HG03039 (cell line): ENCODE measurements around the gene SMARCC2.
A peak's percentile ranks its signal among the peaks of the same experiment; 100 is the strongest.

Experiments used
- ATAC-seq: cut with Tn5 transposase; IDR thresholded peaks from one replicate; pipeline ENCODE4 v1.9.1; 2021; ENCODE audit warnings: mild to moderate bottlenecking, moderate library complexity; ENCODE audit not compliant: unreplicated experiment

The SMARCC2 gene

DNA sequence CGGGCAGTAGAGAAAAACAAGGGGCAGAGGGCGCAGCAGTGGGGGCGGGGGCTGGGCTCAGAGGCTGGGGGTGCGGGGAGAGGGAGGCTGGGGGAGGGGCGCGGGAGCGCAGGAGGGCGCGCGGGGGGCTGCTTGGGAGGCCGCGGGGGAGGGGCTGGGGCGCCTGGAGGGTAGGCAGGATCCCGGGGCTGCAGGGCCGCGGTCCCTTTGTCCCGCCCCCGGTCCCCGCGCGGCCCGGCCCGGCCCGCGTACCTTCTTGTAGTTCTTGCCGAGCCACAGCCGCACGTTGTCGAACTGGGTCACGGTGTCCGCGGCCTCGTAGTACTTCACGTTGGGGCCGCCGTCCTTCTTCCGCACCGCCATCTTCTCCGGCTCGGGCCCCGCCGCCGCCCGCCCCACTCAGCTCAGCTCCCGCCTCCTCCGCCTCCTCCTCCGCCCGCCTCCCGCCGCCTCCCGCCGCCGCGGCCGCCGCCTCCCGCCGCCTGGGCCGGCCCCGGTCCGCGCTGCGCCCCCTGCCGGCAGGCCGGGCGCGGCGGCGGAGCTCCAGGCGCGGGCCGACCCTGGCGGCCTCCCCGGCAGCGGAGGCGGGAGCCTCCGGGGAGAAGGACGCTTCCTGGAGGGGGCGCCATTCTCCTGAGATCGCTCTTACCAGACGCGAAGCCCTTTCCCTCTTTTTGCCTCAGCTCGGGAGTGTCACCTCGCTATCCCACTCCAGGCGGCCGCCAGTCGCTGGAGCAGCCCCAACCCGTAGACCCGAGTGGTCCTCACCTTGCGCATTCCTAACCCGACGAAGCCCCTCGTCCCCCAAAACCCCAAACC, at the start of gene SMARCC2:
Gene SMARCC2 (minus strand): TSS at position 385 of the 819 bp plus-strand sequence. CDS start 22 bp downstream, at position 363.
- ATAC-seq, result peak; percentile 68

DNA sequence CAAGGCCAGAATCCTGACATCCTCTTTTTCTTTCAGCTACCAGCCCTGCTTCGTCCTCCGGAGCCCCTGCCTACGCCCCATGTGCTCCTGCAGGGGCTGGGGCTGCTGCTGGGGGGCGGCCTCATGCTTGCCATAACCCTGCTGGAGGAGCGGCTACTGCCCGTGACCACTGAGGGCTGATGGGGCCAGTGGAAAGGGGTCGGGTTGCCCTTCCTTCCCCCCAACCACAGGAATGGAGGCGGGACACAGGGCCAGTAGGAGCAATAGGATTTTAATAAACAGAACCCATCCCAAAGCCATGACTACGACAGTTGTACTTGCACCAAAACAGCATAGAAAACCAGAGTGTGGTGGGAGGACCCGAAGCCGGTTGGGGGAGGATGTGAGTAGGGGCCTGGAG, 48.3 kb upstream of the SMARCC2 start:
- ATAC-seq, result no peak

DNA sequence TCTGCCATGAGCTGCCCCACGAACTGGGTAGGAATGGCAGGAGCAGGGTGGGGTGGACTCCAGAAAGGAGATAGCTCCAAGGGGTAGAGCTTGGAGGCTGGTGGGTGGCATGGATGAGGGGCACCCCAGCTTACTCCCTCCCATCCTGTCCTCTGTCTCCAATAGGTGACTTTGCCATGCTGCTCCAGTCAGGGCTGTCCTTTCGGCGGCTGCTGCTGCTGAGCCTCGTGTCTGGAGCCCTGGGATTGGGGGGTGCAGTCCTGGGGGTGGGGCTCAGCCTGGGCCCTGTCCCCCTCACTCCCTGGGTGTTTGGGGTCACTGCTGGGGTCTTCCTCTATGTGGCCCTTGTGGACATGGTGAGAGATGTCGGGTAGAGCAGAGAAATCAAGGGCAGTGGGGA, 47.7 kb upstream of the SMARCC2 start:
- ATAC-seq, result no peak

DNA sequence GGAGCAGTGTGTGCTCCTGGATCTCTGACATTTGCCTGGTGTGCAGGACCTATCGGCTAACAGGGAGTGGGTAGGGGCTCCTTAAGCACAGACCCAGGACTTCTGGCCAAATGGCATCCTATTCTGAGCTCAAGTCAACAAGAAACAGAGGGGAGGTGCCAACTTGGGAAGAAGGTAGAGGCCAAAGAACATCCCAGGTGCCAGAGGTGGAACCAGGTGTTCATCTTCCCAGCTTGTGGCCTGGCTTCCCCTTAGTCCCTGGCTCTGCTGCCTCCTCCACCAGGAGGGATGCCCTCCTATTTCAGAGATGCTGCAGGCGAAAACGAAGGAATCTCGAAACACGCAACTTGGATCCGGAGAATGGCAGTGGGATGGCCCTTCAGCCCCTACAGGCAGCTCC, 46.8 kb upstream of the SMARCC2 start:
- ATAC-seq, result no peak

DNA sequence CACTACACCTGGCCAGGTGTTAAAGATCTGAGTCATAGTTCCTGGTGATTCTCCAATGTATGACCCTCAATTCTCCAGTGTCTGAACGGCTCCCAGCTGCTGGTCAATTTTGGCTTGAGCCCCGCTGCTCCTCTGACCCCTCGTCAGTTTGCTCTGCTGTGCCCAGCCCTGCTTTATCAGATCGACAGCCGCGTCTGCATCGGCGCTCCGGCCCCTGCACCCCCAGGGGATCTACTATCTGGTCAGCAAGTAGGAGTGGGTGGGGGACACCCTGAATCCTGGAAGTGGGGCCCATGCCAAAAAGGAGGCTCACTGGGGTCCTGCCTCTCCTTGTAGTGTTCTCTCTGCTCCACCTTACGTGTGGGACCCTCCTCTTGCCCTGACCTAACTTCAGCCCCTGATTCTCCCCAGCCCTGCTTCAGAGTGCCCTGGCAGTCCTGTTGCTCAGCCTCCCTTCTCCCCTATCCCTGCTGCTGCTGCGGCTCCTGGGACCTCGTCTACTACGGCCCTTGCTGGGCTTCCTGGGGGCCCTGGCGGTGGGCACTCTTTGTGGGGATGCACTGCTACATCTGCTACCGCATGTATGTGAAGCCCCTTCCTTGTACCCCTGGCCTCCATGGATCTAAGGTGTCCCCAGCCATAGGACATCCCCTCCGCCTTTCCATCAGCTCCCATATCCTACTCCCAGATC, 45.6 kb upstream of the SMARCC2 start:
- ATAC-seq, result no peak

DNA sequence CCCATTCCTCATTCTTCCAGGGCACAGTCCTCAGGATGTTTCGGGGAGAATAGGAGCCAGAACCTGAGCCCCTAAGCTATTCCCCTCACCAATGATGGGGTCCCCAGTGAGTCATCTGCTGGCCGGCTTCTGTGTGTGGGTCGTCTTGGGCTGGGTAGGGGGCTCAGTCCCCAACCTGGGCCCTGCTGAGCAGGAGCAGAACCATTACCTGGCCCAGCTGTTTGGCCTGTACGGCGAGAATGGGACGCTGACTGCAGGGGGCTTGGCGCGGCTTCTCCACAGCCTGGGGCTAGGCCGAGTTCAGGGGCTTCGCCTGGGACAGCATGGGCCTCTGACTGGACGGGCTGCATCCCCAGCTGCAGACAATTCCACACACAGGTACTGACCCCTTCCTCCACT, 41.9 kb upstream of the SMARCC2 start:
- no peak for ATAC-seq

DNA sequence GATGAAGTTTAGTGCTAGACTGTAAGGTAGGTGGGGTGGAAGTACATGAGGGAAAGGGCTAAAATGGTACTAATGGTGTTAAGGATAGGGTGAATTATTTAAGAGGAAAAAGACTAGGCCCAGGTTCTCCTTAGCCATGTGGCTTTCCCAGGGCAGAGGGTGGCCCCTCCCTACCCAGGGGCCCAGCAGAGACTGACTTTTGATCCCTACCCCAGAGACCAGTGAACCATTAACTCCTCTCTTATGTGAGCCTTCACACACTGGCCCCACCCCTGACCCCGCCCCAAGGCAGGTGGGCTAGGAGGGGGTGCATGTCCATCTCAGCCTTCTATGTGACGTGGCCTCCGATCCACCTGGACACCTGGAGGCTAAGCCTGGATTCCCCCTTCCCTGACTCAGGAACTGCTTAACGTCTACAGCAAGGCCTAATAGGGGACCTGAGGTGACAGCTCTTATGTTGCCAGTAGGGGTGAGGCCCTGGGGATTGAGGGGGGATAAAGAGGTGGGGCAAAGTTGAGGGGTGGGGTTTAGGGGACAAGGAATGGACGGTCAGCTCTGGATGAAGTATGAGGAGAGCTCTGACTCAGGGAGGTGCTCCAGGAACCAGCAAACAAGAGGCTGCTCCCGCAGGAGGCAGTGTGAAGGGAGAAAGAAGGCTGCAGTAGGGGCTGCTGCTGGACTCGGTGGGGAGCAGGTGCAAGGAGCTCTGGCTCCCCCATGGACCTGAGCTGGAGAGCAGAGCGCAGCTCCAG, 41.3 kb upstream of the SMARCC2 start:
- no peak for ATAC-seq

DNA sequence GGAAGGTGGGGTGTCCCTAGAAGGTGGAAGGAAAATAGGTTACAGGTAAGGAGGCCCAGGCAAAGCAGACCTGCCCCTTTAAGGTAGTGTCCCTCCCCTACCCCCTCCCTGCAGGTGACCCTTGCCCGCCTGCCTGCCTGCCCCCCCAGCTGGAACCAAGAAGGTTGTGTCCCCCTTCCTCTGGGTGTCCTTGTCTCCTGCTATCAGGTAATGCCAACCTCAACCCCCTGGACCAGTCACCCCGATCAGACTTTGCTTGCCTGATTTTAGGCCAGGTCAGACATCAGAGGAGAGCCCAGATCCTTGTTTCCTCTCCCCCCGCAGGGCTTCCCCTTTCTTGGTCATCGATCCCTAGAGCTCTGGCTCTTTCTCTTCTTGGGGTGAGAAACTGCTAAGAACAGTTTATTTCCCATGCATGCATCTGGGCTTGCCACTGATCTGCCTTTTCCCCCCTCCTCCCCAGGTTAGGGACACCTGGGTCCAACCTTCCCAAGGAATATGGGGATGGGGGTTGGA, 40.7 kb upstream of the SMARCC2 start, which contains the start of gene SLC39A5:
Gene SLC39A5 (plus strand): TSS at position 136 of the 516 bp plus-strand sequence. CDS start 1,224 bp downstream, outside the sequence.
- ATAC-seq, result no peak

DNA sequence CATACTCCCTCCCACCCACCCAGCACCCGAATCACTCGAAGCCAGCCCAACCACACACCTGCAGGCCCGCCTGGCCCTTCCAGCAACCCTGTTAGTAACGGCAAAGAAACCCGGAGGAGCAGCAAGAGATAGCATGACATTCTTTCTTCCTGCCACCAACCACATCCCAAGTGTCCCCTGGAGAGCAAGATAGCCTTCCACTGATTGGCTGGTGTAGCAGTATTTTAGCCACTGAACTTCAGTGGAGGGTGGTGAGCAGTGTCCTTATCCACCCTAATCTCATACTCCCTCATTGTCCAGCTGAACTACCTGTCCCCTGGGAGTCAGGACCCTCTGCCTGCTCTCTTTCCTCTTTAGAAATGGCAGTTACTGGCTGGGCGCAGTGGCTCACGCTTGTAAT, 39.8 kb upstream of the SMARCC2 start:
- no peak for ATAC-seq

DNA sequence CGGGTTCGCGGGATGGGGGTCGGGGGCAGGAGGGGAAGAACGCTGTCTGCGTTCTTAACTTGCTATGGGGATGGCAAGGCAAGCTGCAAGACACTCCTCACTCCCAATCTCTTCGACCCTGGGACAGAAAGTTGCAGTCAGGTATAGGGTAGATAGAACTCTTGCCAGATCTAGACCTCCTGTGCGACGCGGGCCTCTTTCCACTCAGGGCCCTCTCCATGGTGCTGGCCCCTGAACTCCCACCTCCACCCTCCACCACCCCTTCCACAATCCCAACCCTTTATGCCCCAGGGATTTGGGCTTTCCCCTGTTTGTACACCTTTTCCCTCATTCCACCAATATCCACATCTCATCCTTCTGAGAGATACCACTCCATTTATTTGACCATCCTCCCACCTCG, 35.7 kb upstream of the SMARCC2 start:
- ATAC-seq, result no peak

DNA sequence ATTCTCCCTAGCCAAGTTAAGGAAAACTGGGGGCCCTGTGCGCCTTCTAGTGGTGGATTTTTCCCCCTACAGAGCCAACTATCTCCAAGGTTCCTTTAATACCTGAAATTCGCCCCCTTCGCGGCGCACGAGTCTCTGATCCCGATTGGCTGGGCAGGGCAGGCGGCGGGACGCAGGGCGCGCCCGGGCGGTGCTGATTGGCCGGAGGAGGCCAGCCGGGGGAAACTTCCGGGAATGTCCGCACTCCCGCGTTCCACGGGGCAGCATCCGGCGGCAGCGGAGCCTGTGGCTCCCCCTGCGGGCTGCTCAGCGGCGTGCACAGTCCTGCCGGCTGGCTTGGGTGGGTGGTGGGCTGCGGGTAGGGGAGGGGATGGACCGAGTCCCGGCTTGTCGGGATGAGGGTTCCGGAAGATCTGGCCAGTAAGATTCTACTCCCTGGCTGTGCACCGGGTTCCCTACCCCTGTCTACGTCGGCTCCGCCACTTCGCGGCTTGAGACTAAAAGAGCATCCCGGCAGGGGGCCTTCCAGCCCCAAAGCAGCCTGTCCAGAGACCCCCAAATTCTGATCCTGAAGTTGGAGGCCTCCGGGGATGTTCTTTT, 34.9 kb upstream of the SMARCC2 start, which contains the start of gene NABP2:
Gene NABP2 (plus strand): TSS at position 241 of the 600 bp plus-strand sequence. CDS start 515 bp downstream, outside the sequence.
- peak; percentile 77 for ATAC-seq

DNA sequence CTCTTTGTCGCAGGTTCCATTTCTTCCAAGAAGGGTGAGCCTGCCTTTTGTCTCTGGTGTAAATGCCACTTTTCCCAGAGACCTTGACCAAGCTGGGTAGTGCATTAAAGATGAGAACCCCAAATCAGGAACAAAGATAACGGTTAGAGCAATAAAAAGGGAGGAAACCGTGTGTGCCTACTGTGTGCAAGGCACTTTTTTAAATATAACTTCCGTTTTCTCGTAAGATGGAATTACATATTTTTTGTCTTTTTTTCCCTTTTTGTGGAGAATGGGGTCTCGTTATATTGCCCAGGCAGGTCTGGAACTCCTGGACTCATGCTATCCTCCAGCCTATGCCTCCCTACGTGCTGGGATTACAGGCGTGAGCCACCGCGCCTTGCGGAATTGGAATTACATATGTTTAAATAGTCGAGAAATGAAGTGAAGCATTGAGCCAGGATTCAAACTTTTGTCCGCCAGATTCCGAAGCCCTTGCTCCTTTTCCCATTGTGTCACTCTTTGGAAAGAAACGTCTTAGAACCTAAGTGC, 34.4 kb upstream of the SMARCC2 start:
- ATAC-seq, result no peak

DNA sequence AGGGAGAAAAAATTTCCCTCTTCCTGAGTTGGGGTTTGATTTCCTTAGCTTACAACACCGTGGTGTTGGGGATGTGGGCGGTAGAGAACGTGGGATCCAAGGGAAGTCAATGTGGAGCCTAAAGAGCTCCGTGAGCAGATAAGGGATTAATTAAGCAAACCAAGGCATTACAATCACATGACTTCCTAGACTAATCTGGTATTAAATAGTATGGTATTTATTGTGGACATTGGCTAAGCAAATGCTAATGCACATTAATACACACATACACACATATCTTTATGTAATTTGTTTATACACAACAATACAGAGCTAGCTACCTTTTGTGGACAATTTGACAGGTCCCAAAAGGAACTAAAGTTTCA, 33.2 kb upstream of the SMARCC2 start:
- ATAC-seq, result no peak

DNA sequence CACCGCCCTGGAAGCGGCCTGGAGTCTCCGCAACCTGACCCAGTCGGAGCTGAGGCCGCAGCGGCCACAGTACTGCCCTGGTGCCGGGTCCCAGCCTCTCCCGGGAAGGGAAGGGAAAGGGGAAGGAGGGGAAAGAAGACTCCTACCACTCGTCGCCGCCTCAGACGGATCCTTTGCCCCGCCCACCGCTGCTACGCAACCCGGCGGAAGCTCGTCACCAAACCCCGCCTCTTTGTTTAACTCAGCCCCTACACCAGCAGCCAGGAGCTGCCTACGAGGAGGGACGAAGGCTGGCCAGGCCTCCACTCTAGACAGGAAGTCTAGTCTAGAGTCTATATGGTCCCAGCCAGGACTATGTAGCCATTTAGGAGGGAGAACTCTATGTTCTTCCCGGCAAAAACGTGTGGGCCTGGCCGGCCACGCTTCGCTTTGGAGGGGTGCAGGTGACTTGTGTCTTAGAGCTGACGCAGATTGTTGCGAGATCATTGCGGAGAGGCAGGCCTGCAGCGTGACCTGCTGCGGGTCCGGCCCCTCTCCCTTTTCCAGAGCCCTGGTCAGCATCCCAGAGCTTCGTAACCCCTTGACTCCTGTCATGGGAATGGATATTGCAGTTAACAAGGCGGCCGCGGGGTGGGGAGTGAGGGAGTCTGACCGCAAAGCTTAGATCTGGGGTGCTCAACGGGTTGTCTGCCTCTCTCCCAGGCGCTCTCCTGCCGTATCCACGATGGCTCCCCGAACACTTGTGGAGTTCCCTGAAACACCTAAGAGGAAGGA, 32.7 kb upstream of the SMARCC2 start, which contains the start of gene RNF41:
Gene RNF41 (minus strand): TSS at position 166 of the 774 bp plus-strand sequence. CDS start 7,875 bp downstream, outside the sequence.
- peak; percentile 70 for ATAC-seq

DNA sequence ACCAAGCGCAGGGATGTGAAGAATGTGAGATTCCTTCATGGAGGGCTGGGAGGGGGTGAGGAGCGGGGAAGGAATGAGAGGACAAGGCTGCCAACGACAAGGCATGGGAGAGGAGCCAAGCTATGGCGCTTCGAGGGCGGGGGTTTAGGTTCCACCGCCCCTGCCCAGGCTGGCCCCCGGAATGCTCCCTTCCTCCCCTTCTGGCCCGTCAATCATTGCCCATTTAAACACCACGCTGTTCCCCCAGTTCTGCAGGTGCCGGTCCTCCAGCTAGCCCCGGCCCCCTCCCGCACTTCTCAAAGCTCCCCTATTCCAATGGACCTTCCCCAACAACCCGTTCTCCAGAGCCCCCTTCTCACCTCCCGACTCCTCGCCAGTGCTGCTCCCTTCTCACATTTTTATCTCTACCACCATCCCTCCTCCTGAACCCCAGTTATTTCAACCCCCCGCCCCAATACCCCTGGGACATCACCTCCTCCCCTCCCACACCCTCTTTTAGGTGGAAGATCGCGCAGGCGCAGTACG, 32.0 kb upstream of the SMARCC2 start:
- ATAC-seq, result no peak

DNA sequence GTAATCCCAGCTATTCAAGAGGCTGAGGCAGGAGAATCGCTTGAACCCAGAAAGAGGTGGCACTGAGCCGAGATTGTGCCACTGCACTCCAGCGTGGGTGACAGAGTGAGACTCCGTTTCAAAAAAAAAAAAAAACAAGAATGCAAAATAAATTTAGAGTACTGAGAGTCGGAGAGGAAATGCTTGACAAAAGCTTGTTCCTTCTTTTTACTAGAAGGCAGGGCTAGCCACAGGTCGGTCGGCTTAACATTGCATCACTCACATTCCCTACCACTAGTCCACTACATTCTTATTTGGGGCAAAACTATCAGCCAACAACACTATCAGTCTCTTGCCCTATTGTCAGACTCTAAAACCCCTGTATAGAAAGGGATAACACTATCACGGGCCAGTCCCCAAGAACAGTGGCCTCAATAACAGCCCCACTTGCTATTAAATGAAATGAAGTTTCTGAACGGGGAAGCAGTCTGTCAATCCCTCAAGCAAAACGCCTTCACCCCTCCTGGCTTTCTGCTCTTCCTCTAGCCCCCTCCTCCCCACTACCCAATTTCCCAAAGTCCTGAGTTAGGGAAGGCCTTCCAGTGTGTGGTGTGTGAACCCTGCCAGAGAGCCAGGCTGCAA, 31.4 kb upstream of the SMARCC2 start:
- no peak for ATAC-seq

DNA sequence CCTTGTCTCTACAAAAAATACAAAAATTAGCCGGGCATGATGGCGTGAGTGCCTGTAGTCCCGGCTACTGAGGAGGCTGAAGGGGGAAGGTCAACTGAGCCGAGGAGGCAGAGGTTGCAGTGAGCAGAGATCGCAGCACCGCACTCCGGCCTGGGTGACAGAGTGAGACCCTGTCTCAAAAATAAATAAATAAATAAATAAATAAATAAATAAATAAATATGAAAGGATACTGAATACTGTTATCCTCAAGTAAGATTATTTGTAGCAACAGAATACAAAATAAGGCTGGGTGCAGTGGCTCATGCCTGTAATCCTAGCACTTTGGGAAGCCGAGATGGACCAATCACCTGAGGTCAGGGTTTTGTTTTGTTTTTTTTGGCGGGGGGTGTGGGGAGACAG, 30.6 kb upstream of the SMARCC2 start:
- ATAC-seq, result no peak

DNA sequence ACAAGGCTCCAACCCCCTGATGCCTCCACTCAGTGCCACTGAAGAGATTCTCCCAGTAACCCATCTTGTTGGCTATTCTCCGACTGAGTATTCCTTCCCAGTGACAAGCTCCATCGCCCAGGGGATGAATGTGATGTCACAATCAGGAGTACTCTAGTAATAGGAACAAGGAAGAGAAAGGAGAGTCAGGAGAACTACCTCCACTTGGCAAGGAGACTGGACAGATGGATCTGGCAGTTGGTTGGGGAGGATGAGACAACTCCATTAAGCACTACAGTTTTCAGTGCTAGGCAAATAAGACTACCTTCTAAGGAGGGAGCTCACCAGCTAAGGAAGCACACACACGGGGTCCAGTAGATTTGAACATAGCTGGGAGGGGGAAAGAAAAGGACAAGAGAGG, 27.2 kb upstream of the SMARCC2 start:
- no peak for ATAC-seq

DNA sequence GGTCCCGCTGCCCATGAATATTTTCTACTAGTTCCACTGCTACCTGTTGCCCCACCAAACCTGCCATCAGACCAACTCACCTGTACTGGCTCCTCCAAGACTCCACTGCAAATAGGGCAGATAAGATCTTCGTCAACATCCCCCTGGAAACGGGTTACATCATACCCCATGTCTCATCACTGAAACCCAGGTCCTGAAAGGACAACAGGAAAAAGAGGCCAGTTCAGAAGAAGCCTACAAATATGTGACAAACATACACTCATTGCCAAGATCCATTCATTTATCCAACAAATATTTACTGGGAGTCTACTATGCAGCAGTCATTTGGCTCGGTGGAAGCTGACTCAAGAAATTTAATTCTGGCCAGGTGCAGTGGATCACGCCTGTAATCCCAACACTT, 24.6 kb upstream of the SMARCC2 start:
- no peak for ATAC-seq
